Natural killer cell (primary cell): ENCODE measurements around the gene SUN3. TPM values are rescaled to one million over a fixed set of nuclear protein-coding genes. Genes with fewer than 3 reads are reported as not detected.

ENCODE experiments used
- ATAC-seq, 3 donors: fragments of 150-1000 bp in 2 of 3; fragments of 200-7000 bp in 1 of 3; cut with Tn5 transposase; 1 replicate in 1 of 3; 2 replicates in 2 of 3; pipeline ENCODE4 v1.10.0; 2021; ENCODE audit warnings: mild to moderate bottlenecking in 2 of 3, moderate library complexity in 2 of 3
- DNase-seq, 2 donors: peaks; one replicate each; pipeline versions ENCODE4 v3.0.0 to v3.0.0-alpha.2; 2013 to 2021; ENCODE audit warnings: mixed read lengths in 1 of 2
- H3K27ac ChIP-seq: one replicate; pipeline ENCODE4 v1.5.1; 2013; ENCODE audit warnings: mild to moderate bottlenecking, low read length
- H3K27me3 ChIP-seq: one replicate; pipeline ENCODE4 v1.6.1; 2013; ENCODE audit warnings: low read length; ENCODE audit not compliant: control insufficient read depth, insufficient read depth
- H3K36me3 ChIP-seq: one replicate; pipeline ENCODE4 v1.6.1; 2013; ENCODE audit warnings: low read length; ENCODE audit not compliant: control insufficient read depth, insufficient read depth
- H3K4me1 ChIP-seq: one replicate; pipeline ENCODE4 v1.6.1; 2013; ENCODE audit warnings: low read length; ENCODE audit not compliant: control insufficient read depth, insufficient read depth
- H3K4me3 ChIP-seq: one replicate; pipeline ENCODE4 v1.5.1; 2013; ENCODE audit warnings: low read length
- H3K9me3 ChIP-seq: one replicate; pipeline ENCODE4 v1.6.1; 2013; ENCODE audit warnings: low read length; ENCODE audit not compliant: control insufficient read depth, insufficient read depth
- H3K27ac Mint-ChIP-seq, 2 donors: one replicate each; pipeline ENCODE4 v1.8.0; 2022; ENCODE audit warnings: mild to moderate bottlenecking in 2 of 2, mixed read lengths in 2 of 2, moderate library complexity in 1 of 2
- H3K27me3 Mint-ChIP-seq, 2 donors: one replicate each; pipeline ENCODE4 v1.8.0; 2022; ENCODE audit warnings: low read depth in 2 of 2, mixed read lengths in 2 of 2
- H3K36me3 Mint-ChIP-seq: one replicate; pipeline ENCODE4 v1.8.0; 2022; ENCODE audit warnings: mixed read lengths
- H3K4me1 Mint-ChIP-seq, 2 donors: one replicate each; pipeline ENCODE4 v1.8.0; 2022; ENCODE audit warnings: mixed read lengths in 2 of 2
- H3K4me3 Mint-ChIP-seq: one replicate; pipeline ENCODE4 v1.8.0; 2022; ENCODE audit warnings: mild to moderate bottlenecking, moderate library complexity, mixed read lengths
- H3K9me3 Mint-ChIP-seq, 2 donors: one replicate each; pipeline ENCODE4 v1.8.0; 2022; ENCODE audit warnings: mixed read lengths in 2 of 2
- WGBS: methylation state at CpG from one replicate; pipeline ENCODE4 v1.1.7; 2013; ENCODE audit warnings: missing lambda C conversion rate; ENCODE audit not compliant: insufficient coverage; 5-methylcytosine and 5-hydroxymethylcytosine counted together
- intact Hi-C: fragments of 100-400 bp; cut with micrococcal nuclease; formaldehyde crosslinking; loops from one replicate; pipeline ENCODE4 v1.14.2; 2022
- total RNA-seq, 4 donors: library from RNA; stranded (reverse); fragments of 120-200 nt in 1 of 4; gene quantifications; one replicate each; pipeline versions ENCODE4 v1.2.3 to v1.2.4, GENCODE V29; 2013 to 2022
- TF ChIP-seq, protein P1 (sequence below): fragments of 200-600 bp; IDR thresholded peaks from one replicate; pipeline ENCODE4 v1.8.0; 2022; ENCODE audit warnings: antibody characterized with exemption

SUN3 gene
- total RNA-seq, 3 donors from 2014 or later (not counting 1 experiment from before 2014, with no cell fraction given): 1.3 TPM; not detected in 2

- H3K4me1 ChIP-seq: peaks cover 6% of the 10 kb centered on the region
- Mint-ChIP-seq H3K27me3 (no peaks in the 10 kb centered on the region), H3K4me1 (peaks cover 35 to 36% of the 10 kb centered on the region in 2 donors), H3K9me3 (no peaks in the 10 kb centered on the region), H3K27ac (peak overlapping the region; percentile 95 to 97), H3K36me3 (peaks cover 12% of the 10 kb centered on the region), H3K4me3 (peak overlapping the region; percentile 98)
- ATAC-seq (no peak), DNase-seq (no peak)
- WGBS: 28% methylated on average over 4 of the region's 4 CpGs
- intact Hi-C loops: loop anchor here (5.0 kb wide), 1 partner anchor 109 kb away; the partner anchor contains the start of gene UPP1
- peak overlapping the region; percentile 58 for H3K4me3 ChIP-seq
- H3K27me3 ChIP-seq: no peaks in the 10 kb centered on the region
- peaks cover 37% of the 10 kb centered on the region for H3K36me3 ChIP-seq
- TF ChIP-seq, protein P1, sequence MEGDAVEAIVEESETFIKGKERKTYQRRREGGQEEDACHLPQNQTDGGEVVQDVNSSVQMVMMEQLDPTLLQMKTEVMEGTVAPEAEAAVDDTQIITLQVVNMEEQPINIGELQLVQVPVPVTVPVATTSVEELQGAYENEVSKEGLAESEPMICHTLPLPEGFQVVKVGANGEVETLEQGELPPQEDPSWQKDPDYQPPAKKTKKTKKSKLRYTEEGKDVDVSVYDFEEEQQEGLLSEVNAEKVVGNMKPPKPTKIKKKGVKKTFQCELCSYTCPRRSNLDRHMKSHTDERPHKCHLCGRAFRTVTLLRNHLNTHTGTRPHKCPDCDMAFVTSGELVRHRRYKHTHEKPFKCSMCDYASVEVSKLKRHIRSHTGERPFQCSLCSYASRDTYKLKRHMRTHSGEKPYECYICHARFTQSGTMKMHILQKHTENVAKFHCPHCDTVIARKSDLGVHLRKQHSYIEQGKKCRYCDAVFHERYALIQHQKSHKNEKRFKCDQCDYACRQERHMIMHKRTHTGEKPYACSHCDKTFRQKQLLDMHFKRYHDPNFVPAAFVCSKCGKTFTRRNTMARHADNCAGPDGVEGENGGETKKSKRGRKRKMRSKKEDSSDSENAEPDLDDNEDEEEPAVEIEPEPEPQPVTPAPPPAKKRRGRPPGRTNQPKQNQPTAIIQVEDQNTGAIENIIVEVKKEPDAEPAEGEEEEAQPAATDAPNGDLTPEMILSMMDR: no peak
- H3K27ac ChIP-seq: peak overlapping the region; percentile 85
- H3K9me3 ChIP-seq: no peaks in the 10 kb centered on the region
Observed at GRCh38 chr7:47978790-47979144, 50.1 kb downstream of the SUN3 start.

- Histone ChIP-seq H3K4me3 (no peak overlapping the region), H3K27ac (no peak overlapping the region), H3K36me3 (peaks cover 74% of the 10 kb centered on the region), H3K27me3 (no peaks in the 10 kb centered on the region), H3K9me3 (no peaks in the 10 kb centered on the region), H3K4me1 (peaks cover 8% of the 10 kb centered on the region)
- WGBS: 68% methylated on average over 1 of the region's 1 CpG
- no peaks in the 10 kb centered on the region for H3K9me3 Mint-ChIP-seq
- peaks cover 20% of the 10 kb centered on the region for H3K36me3 Mint-ChIP-seq
- TF ChIP-seq, protein P1: no peak
- intact Hi-C loops: no loop called here
- H3K27me3 Mint-ChIP-seq: no peaks in the 10 kb centered on the region
- DNase-seq (no peak), ATAC-seq (no peak)
- H3K4me1 Mint-ChIP-seq: peaks cover 40 to 51% of the 10 kb centered on the region in 2 donors
- H3K4me3 Mint-ChIP-seq: no peak overlapping the region
- H3K27ac Mint-ChIP-seq: peak overlapping the region; percentile 5 to 47
Observed at GRCh38 chr7:47973739-47974138, 55.2 kb downstream of the SUN3 start.

DNA sequence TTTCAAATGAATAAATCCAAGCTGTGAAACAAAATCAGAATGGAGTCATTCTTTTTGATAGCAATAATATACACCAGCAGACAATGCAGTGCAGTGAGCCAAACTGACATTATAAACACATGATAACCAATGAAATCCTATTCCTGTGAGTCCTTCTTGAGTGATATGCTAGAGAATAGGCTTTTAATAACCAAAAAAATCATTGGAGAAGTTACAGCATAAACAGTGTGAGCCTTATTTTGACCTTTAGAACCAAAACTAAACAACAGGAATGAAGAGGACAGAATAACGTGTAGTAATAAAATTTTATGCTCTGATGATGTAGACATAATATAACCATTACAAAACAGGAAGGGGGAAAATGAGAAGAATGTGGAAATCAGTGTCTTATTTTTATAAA, 58.1 kb downstream of the SUN3 start:
- intact Hi-C loops: no loop called here

More for the DNA sequence above, 58.1 kb downstream of the SUN3 start:
- Histone ChIP-seq H3K9me3 (no peaks in the 10 kb centered on the region), H3K36me3 (peaks cover 84% of the 10 kb centered on the region), H3K4me1 (peaks cover 2% of the 10 kb centered on the region), H3K27ac (peak overlapping the region; percentile 56), H3K27me3 (no peaks in the 10 kb centered on the region), H3K4me3 (no peak overlapping the region)
- no CpG with 5 or more reads among the region's 1 CpG for WGBS
- no peak overlapping the region for H3K4me3 Mint-ChIP-seq
- H3K27ac Mint-ChIP-seq: no peak overlapping the region
- H3K27me3 Mint-ChIP-seq: no peaks in the 10 kb centered on the region
- DNase-seq: no peak
- no peaks in the 10 kb centered on the region for H3K9me3 Mint-ChIP-seq
- H3K36me3 Mint-ChIP-seq: peaks cover 35% of the 10 kb centered on the region
- ATAC-seq: no peak
- peaks cover 31 to 44% of the 10 kb centered on the region in 2 donors for H3K4me1 Mint-ChIP-seq
- TF ChIP-seq, protein P1: no peak
